Prostate gland (tissue), 2 donors: Measurements from ENCODE around the gene GSTM4. TPM values are rescaled to one million over a fixed set of nuclear protein-coding genes. Genes with fewer than 3 reads are reported as not detected.
A peak's percentile ranks its signal among the peaks of the same experiment; 100 is the strongest.

Experiments used
- DNase-seq: peaks from one replicate; pipeline ENCODE4 v3.0.0-alpha.2; 2019; ENCODE audit warnings: low spot score
- H3K27ac ChIP-seq, 2 donors: fragments of 200-600 bp; sonication (generic); 2 replicates each; pipeline ENCODE4 v1.5.1; 2017 to 2019
- H3K27me3 ChIP-seq: fragments of 200-600 bp; sonication (generic); replicated peaks from 2 replicates; pipeline ENCODE4 v1.5.1; 2019; ENCODE audit not compliant: insufficient read depth
- H3K36me3 ChIP-seq, 2 donors: fragments of 200-600 bp; sonication (generic); 1 replicate in 1 of 2; 2 replicates in 1 of 2; pipeline versions ENCODE4 v1.5.1 to v1.8.1; 2017 to 2019
- H3K4me1 ChIP-seq: fragments of 200-600 bp; sonication (generic); replicated peaks from 2 replicates; pipeline ENCODE4 v1.5.1; 2019
- H3K4me3 ChIP-seq, 2 donors: fragments of 200-600 bp; sonication (generic); 2 replicates each; pipeline ENCODE4 v1.5.1; 2017 to 2019
- H3K9me3 ChIP-seq: fragments of 200-600 bp; sonication (generic); 2 replicates; pipeline ENCODE4 v1.5.1; 2017
- POLR2A ChIP-seq: fragments of 450-650 bp; IDR thresholded peaks from one replicate; pipeline ENCODE4 v1.6.1; 2016; ENCODE audit warnings: antibody characterized with exemption, mild to moderate bottlenecking
- POLR2AphosphoS5 ChIP-seq: sonication (generic); formaldehyde crosslinking; IDR thresholded peaks from one replicate; pipeline ENCODE4 v1.6.1; 2017; ENCODE audit warnings: antibody characterized with exemption
- WGBS: methylation state at CpG from one replicate; pipeline ENCODE4 v1.1.5; 2018; 5-methylcytosine and 5-hydroxymethylcytosine counted together
- intact Hi-C: fragments of 100-400 bp; cut with DNase I; formaldehyde crosslinking; loops from one replicate; pipeline ENCODE4 v1.14.2; 2022
- total RNA-seq, 2 donors: library from RNA; depleted of rRNA; stranded (reverse); fragments of >200 nt; gene quantifications; one replicate each; pipeline ENCODE4 v1.1.0, GENCODE V29; 2016
- TF ChIP-seq, protein P1 (sequence below), 4 experiments: fragments of 200-600 bp in 2 of 4; fragments of 450-650 bp in 2 of 4; sonication (generic) in 2 of 4; IDR thresholded peaks; 1 replicate in 3 of 4; 2 replicates in 1 of 4; pipeline ENCODE4 v1.5.1; 2016 to 2019; ENCODE audit warnings: antibody characterized with exemption in 4 of 4, mild to moderate bottlenecking in 2 of 4, moderate library complexity in 2 of 4

GSTM4 gene
- total RNA-seq, 2 donors from 2014 or later = 26.8 to 56.5 TPM

DNA sequence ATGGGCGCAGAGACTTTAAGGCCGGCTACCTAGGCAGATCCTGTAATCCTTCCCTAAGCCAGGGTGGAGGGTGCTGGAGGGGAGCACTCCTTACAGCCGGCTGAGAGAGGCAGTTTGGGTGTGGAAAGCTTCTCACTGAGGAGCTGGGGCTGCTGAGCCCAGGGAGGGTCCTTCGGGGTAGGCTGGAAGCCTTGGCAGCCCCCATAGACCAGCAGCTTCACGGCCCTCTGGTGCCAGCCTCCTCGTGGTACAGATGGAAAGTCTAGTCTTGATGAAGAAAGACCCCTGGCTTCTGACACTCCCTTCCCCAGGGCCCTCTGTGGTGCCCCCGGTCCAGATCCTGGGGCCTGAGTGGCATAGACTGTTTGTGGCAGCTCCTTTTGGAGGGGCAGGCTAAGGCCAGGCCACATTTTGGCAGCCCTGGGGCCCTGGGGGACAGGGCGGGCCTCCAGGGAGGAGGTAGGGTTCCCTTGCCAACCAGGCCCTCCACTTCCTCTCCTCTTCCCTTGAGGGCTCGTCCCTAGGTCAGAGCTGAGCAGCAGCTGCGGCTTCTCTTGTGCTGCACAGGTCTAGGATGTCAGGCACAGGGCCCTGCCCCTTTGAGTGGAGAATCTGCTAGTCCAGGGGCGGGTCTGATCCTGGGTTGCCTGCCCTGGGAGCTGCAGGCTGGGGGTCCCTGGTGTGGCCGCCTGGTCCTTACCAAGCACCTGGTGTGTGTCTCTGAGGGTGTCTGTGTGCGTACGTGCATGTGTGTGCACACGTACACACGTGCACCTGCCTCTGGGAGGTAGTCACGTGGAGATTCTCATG lies 31.5 kb upstream of the GSTM4 start:
- WGBS = 70% methylated on average over 15 of the region's 17 CpGs
- H3K27ac ChIP-seq = peak overlapping the region; percentile 31 to 45
- intact Hi-C loops = no loop called here

DNA sequence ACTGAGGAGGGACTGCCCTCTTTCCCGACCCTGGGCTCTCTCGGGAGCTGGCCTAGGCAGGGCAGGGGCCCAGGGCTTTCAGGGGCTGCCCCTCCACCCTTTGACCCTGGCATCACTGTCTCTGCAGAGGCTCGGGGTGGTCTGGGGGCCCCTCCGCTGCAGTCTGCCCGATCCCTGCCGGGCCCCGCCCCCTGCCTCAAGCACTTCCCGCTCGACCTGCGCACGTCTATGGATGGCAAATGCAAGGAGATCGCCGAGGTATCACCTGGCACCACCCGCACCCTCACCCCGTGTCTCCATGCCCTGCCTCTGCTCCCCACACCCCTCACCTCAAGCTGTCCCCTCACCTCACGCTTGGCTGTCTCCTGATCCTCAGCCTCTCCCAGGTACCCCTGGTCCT lies 30.7 kb upstream of the GSTM4 start:
- Histone ChIP-seq H3K27me3 (no peaks in the 10 kb centered on the region), H3K9me3 (no peaks in the 10 kb centered on the region), H3K27ac (peak overlapping the region in 1 of 2 donors; percentile 18), H3K36me3 (no peaks in the 10 kb centered on the region), H3K4me3 (no peak overlapping the region), H3K4me1 (peaks cover 8% of the 10 kb centered on the region)
- intact Hi-C loops = no loop called here
- TF ChIP-seq POLR2AphosphoS5 (no peak), POLR2A (no peak)
- TF ChIP-seq, protein P1, sequence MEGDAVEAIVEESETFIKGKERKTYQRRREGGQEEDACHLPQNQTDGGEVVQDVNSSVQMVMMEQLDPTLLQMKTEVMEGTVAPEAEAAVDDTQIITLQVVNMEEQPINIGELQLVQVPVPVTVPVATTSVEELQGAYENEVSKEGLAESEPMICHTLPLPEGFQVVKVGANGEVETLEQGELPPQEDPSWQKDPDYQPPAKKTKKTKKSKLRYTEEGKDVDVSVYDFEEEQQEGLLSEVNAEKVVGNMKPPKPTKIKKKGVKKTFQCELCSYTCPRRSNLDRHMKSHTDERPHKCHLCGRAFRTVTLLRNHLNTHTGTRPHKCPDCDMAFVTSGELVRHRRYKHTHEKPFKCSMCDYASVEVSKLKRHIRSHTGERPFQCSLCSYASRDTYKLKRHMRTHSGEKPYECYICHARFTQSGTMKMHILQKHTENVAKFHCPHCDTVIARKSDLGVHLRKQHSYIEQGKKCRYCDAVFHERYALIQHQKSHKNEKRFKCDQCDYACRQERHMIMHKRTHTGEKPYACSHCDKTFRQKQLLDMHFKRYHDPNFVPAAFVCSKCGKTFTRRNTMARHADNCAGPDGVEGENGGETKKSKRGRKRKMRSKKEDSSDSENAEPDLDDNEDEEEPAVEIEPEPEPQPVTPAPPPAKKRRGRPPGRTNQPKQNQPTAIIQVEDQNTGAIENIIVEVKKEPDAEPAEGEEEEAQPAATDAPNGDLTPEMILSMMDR (IDR thresholded peaks at IDR 0.05) = no peak
- DNase-seq = no peak
- 68% methylated on average over 16 of the region's 16 CpGs for WGBS

More for the DNA sequence above, 31.5 kb upstream of the GSTM4 start:
- Histone ChIP-seq H3K9me3 (no peaks in the 10 kb centered on the region), H3K4me3 (no peak overlapping the region), H3K4me1 (peaks cover 8% of the 10 kb centered on the region), H3K27me3 (no peaks in the 10 kb centered on the region), H3K36me3 (no peaks in the 10 kb centered on the region)
- TF ChIP-seq, protein P1 (IDR thresholded peaks at IDR 0.05) = no peak
- no peak for TF ChIP-seq POLR2AphosphoS5
- TF ChIP-seq POLR2A = no peak
- no peak for DNase-seq

DNA sequence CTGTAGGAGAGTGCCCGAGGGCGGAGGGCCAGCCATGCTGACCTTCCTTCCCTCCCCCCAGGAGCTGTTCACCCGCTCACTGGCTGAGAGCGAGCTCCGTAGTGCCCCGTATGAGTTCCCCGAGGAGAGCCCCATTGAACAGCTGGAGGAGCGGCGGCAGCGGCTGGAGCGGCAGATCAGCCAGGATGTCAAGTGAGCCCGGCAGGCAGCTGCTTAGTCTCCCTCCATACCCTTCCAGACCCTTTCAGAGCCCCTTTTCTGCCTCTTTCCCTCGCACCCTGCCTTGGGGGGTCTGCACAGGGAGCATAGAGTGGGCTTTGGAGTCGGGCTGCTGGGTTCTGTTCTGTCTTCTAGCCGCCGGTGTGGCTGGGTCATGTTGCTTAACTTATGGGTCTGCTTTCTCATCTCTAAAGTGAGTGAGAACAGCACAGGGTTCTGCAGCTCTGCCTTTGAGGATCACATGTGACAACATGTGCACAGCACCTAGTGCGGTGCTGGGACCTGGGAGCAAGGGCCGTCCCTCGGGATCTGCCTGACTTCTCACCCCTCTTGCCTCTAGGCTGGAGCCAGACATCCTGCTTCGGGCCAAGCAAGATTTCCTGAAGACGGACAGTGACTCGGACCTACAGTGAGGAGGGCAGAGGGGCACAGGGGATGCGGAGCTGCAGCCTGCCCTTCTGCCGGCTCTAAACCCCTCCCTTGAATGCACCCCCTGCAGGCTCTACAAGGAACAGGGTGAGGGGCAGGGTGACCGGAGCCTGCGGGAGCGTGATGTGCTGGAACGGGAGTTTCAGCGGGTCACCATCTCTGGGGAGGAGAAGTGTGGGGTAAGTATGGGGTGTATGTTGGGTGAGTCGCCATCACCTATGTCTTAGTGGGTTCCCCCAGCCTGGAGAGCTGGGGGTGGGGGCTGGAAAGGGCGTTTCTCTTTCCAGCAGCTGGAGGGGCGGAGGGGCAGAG lies 30.0 kb upstream of the GSTM4 start:
- no peak for DNase-seq
- Histone ChIP-seq H3K27me3 (no peaks in the 10 kb centered on the region), H3K27ac (peak overlapping the region in 1 of 2 donors; percentile 18), H3K9me3 (no peaks in the 10 kb centered on the region), H3K4me1 (peaks cover 8% of the 10 kb centered on the region), H3K36me3 (no peaks in the 10 kb centered on the region), H3K4me3 (no peak overlapping the region)
- intact Hi-C loops = no loop called here
- WGBS = 75% methylated on average over 32 of the region's 32 CpGs
- TF ChIP-seq, protein P1 (IDR thresholded peaks at IDR 0.05) = no peak
- TF ChIP-seq POLR2AphosphoS5 (no peak), POLR2A (no peak)

DNA sequence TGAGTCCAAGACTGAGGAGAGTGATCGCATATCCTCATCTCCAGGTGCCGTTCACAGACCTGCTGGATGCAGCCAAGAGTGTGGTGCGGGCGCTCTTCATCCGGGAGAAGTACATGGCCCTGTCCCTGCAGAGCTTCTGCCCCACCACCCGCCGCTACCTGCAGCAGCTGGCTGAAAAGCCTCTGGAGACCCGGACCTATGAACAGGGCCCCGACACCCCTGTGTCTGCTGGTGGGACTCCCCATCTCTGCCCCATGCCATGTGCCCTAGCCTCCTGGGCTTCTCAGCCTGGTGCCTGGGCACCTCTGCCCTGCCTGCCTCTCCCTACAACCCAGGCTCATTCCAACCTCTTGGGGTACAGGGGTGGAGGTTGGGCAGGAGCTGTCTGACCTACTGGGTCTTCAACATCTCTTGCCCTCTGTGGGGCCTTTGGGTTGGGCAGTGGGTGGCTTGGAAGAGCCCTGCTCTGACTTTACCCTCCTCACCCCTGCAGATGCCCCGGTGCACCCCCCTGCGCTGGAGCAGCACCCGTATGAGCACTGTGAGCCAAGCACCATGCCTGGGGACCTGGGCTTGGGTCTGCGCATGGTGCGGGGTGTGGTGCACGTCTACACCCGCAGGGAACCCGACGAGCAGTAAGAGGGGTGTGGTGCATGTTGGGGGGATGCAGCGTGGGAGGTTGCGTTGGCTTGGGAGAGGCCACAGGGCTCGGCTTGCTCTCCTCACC lies 29.1 kb upstream of the GSTM4 start:
- intact Hi-C loops = no loop called here
- Histone ChIP-seq H3K9me3 (no peaks in the 10 kb centered on the region), H3K4me3 (no peak overlapping the region), H3K36me3 (no peaks in the 10 kb centered on the region), H3K4me1 (no peaks in the 10 kb centered on the region), H3K27me3 (no peaks in the 10 kb centered on the region), H3K27ac (no peak overlapping the region)
- WGBS = 94% methylated on average over 21 of the region's 21 CpGs
- no peak for DNase-seq
- TF ChIP-seq, protein P1 (IDR thresholded peaks at IDR 0.05) = no peak
- TF ChIP-seq POLR2A = no peak
- no peak for TF ChIP-seq POLR2AphosphoS5
